CD4-positive, alpha-beta T cell treated with Interleukin-4 for 4 hours (primary cell): Measurements from ENCODE around the gene NUP214.

Experiments
- DNase-seq: peaks from one replicate; pipeline ENCODE4 v3.0.0-alpha.2; 2020

The NUP214 gene

DNA sequence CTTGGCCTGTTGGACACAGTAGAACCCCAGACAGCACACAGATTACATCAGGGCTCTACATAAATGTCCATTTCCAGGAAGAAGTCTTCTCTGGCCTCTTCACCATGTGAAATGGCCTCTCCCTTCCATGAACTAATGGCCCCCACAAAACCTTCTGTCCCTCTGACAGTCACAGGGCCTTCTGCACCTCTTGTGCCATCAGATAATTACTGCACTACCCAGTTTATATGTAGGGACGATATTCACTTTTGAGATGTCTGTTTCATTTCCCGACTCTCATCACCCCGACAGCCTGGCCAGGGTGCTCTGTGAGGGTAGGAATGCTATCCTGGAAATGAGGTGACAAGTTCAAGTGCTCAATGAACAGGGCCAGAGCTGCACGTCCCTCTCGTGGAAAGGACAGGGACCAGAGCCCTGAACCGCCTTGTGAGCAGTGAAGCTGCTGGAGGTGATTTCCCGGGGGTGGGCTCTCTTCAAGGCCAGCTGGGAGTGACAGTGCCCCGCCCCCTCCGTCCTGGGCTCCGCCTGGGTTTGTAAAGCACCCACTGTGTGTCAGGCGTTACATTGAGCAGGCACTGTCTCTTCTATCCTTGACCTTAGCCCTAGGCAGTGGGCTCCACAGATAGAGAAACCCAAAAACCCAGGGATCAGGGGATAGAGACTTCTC is 153.9 kb downstream of the NUP214 start:
- no peak for DNase-seq

DNA sequence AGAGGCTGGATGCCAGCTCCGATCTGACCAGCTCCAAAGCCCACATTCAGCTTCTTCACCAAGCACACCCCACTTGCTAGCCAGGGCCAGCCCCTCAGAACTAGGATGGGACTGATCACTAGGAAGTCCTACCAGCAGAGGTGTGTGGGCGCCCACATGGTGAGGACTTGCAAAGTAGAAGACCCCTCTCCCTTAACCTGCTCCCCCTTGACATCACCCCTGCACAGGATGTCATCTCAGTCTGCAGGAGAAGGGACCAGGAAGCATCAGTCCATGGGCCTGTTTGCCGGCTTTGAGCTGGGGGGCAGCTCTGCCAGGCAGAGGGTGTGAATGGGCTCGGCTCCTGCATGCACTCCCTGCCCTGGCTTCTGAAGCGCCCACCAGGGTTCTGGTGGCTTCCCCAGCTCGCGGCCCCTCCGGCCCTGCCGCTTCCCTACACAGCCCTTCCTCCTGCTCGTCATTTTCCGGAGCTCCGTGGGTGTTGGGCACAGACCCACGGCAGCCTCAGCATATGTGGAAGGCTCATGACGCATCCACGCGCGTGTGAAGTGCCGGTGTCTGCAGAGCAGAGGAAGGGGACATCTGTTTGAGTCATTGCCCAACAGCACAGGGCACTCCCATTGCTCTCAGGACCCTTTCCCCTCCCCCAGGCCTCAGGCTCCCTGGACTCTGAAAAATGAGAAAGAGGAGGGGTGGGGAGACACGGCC is 154.6 kb downstream of the NUP214 start:
- no peak for DNase-seq

DNA sequence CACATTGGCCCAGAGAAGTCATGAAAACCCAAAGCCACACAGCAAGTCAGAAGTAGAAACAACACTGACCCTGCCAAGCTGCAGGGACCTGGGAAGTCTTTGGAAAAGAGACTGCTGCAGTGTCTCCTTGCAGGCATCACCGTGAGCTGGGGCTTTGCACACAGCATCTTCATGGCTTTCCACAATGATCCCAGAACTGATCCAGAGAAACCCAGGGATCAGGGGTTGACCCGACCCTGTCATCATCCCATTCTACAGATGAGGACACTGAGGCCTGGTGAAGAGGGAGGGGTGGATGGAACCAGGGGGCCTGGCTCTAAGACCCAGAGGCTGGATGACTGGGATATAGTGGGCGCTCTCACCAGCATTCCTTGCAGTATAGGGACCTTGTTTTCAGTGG is 155.3 kb downstream of the NUP214 start:
- no peak for DNase-seq

DNA sequence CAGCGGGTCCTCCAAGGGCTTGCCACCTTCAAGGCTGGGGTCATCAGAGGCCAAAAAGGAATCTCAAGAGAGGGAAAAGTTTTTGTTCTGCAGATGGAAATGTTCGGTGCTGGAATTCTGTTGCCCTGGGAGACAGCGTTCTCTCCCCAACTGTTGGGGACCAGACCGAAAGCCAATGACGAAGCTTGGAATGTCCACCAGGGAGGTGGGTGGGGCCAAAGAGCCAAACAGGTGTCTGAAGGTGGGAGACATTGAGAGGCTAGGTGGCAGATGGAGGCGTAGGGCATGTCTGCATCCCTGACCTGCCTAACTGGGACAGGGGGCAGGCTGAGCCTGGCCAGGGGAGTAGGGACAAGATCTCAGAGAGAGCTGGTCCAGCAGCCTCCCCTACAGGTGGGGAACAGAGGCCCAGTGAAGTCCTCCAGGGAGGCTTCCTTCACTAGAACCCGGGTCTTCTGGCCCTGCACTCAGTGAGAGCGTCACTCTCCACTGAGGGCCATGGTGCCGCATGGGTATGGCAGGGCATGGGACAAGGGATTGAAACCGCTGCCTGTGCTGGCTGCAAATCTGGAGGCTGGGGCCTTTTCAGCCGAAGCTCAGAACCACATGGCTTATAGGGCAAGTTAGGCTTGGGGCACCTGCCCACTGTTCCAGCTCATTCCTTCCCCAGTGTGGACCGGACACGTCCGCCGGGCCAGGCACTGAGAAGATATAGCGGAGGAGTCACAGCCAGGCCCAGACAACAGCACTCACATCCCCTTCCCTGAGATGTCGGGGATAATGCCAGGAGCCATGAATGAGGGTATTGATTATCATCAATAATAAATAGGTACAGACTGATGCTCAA is 156.0 kb downstream of the NUP214 start:
- no peak for DNase-seq

DNA sequence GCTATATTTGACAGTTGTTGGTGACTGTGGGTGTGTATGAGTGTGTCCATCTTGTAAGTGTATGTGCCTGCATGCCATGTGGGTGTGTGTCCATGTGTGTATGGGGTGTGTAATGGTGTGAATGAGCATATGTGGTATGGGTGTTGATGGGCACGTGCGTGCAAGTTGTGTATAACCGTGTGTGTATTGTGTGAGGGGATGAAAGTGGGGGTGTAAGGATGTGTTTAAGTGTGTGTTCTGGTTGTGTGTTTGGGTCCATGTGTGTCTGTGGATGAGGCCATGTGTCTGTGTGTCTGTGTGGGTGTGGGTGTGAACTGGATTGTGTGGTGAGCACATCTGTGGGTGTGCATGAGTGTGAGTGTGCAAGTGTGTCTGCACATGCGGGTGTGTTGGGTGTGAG is 156.8 kb downstream of the NUP214 start:
- DNase-seq: no peak

DNA sequence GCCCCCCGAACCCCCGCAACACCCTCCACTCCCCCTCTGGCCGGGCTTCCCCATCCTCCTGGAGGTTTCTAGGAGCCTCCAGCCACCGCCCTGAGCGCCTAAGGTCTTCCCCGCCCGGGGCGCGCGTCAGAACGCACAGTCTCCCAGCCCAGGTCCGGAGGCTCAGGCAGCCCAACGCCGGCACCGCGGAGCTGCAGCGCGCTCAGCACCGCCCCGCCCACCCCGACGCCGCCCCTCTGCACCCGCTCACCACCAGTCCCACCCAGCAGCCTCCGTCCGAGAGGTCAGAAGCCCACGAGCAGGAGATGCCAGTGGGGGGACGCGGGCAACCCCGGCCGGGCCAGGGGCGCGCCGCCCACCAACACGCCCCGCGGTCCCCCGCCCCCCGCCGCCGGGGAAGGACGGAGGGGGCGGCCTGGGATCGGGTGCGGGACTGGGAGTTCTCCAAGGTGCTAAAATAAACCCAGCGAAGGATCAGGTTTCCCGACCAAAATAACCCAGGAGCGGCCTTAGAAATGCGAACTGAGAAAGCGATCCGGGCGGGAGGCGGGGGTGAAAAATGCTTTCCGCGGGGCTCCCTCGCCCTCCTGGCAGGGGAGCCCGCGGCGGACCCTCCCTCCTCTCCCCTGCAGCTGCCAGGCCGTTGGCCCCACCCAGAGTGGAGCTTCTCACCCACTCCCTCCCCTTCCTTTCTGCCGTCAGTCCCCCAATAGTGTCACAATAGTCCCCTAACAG is 157.5 kb downstream of the NUP214 start:
- DNase-seq: no peak
